ENCODE data around the gene INHA.

INHA gene

DNA sequence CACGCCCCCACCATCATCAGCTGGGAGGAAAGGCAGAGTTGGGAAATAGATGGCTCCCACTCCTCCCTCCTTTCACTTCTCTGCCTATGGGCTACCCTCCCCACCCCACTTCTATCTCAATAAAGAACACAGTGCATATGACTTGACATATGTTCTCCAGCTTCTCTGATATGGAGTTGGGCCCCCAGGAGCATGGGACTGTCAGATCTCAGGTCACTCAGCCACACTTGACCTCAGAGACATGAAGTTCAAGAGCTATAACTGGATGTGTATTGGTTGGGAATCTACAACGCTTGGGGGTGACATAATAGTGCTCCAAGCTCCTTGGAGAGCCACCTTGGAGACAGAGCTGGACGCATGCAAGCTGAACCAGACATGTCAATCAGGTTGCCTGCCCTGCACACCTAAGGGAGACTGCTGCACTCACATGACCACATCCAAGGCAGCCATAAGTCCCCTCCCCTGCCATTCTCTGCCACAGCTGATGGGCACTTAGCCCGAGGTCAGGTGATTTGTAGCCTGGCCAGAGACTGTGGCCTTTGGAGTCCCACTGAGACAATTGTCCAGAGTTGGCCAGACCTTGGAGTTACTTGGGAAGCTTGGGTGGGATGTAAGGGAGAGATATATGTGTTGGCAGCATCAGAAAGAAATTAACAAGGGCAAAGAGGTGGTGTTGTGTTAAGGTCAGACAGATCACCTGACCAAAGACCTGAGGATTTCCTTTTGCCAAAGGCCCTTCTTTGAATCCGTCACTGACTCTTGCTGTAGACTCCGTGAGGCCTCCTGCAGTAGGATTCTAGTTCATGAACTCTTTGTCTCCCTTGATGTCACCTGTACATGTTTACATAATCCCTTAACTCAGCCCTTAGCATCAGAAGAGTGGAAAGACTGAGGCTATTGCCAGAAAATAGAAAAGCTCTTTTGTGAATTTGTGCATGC is 3.7 kb downstream of the INHA start:
- no peak for DNase-seq

DNA sequence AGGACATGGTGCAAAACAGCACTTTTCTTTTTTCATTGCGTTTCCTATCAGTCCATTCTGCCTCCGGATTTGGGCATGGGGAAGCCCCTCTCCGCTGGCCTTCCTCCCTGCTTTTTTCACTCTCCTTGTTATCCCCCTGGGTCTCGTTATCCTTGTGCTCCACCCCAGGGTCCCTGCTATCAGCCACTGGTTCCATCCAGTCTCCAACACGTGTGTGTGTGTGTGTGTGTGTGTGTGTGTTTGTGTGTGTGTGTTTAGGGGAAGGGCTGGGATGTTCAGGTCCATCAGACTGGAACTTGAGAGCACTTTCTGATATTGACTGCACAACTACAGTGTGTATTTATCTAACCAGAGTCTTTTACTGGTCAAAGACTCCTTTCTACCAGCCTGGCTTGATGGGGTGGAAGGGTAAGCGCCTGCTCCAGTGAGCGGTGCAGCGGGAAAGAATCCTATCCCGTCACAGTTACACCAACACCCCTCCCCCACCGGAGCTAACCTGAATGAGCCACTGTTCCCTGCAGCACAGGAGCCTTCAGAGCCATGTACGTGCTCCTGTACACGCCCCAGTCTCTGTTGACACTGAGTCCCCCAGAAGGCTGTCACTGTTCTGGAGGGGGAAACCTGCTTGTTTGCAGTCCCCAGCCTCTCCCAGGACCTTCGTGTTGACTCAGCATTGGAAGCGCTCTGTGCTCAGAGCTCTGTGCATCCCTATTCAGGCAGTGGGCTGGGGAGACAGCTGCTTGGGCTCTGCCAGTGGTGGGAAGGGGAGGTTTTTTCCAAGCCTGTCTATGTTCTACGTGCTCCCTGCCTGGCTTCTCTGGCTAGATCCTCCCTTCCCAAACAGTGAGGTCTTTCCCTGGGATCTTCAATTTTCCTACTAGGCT is 4.6 kb downstream of the INHA start:
- no peak for DNase-seq

DNA sequence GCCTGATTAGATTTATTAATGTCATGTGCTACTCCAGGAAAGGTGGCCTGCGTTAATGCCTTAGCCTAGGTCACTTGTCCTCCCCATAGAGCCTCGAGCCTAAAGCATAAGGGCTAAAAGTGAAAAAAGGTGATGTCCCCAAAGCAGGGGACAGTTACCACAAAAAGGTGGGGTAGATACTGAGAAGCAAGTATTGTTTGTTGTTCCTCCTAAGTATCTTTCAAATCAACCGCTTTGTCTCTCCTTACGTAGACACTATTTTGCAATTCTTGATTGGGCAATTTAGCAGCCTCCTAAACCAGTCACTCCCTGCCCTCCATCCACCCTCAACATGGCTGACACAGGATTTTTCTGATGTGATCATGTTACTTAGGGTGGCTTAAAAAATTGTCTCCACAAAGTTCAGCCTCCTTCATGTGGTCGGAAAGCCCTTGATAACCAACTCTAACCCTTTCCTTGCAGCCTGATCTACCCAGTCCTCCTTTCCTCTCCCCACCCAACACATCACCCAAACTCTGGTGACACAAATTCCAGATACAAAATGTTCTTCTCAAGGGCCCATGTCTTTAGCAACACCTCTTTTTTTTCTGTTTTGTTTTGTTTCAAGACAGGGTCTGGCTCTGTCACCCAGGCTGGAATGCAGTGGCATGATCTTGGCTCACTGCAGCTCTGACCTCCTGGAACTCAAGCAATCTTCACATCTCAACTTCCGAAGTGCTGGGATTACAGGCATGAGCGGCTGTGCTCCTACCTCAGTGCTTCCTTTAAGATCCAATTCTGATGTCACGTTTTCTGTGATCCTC is 6.9 kb downstream of the INHA start:
- no peak for DNase-seq

DNA sequence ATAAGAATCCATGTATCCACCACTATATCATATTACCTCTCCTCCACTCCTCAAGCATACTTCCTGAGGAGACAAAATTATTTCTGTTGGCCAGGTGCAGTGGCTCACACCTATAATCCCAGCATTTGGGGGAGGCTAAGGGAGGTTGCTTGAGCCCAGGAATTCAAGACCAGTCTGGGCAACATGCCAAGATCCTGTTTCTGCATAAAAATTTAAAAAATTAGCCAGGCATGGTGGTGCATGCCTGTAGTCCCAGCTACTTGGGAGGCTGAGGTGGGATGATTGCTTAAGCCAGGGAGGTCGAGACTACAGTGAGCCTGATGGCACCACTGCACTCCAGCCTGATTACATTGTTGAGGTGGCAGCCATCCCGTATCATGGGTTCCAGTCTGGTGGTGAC is 9.2 kb downstream of the INHA start:
- no peak for DNase-seq

DNA sequence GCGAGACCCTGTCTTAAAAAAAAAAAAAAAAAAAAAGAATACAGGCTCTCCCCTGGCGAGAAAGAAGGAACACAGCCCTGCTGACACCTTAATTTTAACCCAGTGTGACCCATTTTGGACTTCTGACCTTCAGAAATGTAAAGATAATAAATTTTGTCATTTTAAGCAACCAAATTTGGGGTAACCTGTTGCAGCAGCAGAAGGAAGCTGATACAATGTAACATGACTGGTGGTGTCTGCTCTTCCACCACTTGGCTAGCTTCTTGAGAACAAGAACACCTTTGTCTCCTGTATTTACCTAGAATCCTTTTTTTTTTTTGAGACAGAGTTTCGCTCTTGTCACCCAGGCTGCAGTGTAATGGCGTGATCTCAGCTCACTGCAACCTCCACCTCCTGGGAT is 19.0 kb downstream of the INHA start:
- DNase-seq: no peak

DNA sequence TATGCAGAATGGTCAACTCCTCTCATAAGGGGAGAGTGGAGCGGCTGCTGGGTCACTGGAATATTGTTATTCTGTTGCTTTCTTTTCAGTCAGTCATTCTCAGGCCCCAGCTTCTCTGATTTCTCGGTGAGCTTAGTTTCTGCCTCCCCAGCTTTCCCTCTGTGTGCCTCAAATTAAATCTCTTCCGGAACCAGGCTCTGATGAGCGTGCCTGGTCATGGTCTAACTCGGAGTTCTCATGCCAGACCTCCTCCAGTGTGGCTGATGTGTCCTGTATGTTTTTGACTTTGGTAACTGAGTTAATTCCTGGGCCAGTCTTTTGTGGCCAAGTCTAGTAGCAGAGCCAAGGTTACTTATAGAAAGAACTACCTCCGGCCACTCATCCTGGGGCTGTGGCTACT is 20.6 kb downstream of the INHA start:
- DNase-seq: no peak

DNA sequence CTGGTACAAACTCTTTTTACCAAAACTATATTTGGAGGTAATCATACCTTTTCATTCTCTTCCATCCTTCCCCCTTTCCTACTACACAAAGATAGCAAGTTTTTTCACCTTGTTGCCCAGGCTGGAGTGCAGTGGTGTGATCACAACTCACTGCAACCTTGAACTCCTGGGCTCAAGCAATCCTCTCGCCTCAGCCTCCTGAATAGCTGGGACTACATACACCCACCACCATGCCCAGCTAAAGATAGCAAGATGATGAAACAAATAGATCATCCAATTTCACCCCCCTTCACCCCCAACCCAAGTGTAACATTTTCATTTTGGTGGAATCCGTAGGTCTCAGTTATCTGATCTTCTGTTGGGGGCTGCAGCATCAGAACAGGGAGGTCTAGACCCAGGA is 21.0 kb downstream of the INHA start:
- no peak for DNase-seq

DNA sequence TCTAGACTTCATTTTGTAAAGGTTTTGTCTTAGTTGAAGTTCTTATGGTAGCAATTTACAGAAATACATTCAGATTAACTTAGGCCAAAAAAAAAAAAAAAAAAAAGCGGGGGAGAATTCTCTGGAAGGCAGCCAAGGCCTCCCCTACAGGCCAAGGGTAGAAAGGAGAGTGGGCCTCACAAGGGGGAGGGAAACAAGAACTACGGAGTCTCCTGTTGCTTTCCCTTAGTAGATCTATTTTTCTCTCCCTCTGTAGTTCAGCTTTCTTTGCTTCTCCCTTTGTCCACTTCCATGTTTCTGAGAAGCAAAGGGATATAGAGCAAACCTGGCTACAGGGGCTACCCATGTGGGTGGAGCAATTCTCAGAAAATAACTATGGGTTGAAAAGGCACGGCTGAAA is 23.1 kb downstream of the INHA start:
- no peak for DNase-seq

DNA sequence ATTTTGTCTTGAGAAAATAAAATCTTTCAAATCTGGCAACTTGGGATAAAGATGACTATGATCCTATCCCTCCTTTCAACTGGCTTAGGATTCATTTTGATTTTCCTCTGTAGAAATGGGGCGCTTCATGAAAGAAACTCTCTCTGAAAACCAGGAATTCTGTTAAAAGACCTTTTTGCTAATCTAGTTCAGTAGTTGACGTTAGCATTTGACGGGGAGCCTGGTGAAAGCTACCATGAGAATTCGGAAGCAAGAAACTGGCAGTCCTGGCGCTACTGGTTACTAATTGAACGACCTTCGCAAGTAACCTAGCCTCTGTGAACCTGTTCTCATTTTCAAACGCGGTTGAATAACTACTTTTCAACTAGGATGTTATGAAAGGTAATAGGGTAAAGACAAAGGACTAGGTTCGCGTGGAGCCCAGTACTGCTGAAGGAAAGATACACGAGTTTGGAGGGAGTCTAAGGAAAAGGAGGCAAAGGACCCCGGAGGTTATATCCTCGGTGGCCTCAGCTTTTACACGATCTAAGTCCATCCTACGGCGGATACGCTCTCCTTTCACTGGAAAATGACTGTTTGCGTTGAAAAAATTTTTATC is 24.9 kb downstream of the INHA start:
- peak in 1 of 2 experiments; percentile 72 for DNase-seq

DNA sequence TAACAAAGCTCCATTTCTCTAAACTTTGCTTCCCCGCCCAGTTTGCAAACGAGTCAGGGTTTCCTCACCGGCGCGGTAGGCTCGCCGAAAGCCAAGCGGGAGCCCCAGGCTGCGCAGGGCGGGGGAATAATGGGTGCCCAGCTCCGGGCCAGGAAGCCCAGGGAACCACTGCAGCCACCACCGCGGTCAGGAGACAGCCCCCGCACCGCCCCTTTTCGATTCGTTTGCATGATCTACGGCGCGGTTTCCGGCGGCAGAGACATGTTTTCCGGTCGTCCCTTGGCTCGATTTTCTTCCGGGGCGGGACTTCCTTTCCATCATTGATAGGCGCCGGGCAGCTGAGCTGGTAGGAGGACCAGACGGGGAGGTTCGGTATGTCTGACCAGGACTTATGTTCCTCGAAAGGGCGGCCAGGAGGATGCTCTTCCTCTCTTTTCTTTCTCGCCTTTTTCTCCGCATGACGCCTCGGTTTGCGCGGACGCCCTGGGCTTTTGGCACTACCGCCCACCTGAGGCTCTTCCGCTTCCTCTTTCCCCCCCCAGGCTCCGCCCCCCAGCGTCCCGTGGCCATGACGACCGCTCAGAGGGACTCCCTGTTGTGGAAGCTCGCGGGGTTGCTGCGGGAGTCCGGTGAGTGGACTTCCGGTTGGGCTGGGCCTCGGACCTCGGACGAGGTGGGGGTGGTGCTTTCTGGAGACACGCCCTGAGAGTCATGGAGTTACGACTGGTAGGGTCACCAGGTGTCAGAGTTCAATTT is 25.6 kb downstream of the INHA start, which contains the start of gene STK11IP:
Gene STK11IP (plus strand): TSS at position 306 of the 756 bp plus-strand sequence. CDS start 263 bp downstream, at position 569.
- DNase-seq: peak; percentile 92 to 96

DNA sequence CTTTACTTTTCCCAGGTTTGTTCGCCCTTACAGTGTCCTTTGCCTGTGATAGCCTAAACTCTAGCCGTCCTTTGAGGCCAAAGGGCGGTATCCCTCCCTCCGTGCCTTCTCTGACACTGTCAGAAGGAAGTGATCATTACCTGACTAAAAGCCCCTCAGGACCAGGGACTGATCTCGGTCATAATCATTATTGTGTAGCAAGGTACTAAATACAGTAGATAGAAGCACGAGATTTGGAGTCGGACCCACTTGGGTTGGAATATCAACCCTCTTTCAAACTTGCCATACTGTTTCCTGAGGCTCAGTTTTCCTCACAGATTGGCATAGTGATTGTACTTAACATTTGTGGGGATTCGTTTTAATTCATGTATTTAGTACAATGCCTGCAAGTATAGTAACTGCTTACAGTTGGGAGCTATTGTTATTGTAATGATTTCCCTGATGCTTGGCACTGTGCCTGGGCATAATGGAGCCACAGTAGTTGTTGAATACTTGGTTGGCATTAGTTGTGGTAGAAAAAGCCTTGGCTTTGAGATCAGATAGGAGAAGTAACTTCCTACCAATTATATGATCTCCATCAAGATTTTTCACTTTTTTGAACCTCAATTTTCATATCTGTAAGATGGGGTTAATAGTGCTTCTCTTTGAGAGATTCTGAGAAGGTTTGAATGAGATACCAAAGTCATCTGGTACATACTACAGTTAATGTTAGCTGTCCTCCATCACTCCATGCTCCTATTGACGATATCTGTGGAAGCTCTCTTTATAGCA is 26.4 kb downstream of the INHA start:
- DNase-seq: no peak

DNA sequence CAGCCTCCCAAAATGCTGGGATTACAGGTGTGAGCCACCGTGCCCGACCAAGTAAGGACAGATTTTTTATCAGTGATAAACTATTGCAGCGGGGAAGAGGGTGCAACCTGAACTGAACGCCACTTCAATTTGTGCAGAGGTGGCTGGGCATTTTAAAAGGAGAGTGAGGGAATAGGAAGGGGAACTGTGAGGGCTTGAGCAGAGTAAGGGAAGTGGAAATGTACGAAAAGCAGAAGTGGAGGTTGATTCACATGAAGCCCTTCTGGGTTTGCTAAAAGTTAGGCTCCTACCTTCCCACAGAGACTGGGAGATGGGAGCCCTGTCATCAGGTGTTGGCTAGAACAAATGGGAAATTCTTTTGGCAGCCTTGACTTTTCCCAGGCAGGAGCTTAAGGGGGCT is 31.7 kb downstream of the INHA start:
- no peak for DNase-seq

DNA sequence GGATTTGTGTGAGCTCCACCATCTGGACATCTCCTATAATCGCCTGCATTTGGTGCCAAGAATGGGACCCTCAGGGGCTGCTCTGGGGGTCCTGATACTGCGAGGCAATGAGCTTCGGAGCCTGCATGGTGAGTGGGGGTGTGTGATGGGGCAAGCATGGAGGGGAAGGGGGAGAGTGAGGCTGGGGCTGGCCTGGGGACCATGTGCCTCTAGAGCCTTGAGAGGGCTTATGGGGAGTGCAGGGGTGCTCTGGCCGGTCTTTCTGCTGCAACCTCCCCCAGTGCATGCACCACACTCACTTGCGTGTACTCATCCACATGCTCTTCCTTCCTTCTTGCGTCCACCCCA is 33.5 kb downstream of the INHA start:
- no peak for DNase-seq

DNA sequence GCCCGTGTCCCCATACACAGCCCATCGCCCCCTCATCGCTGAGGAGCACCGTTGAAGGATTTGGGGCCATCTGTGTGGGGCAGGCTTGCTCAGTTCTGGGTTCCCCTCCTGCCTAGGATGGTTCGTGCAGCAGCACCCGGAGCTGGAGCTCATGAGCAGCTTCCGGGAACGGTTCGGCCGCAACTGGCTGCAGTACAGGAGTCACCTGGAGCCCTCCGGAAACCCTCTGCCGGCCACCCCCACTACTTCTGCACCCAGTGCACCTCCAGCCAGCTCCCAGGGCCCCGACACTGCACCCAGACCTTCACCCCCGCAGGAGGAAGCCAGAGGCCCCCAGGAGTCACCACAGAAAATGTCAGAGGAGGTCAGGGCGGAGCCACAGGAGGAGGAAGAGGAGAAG is 35.8 kb downstream of the INHA start:
- DNase-seq: no peak

DNA sequence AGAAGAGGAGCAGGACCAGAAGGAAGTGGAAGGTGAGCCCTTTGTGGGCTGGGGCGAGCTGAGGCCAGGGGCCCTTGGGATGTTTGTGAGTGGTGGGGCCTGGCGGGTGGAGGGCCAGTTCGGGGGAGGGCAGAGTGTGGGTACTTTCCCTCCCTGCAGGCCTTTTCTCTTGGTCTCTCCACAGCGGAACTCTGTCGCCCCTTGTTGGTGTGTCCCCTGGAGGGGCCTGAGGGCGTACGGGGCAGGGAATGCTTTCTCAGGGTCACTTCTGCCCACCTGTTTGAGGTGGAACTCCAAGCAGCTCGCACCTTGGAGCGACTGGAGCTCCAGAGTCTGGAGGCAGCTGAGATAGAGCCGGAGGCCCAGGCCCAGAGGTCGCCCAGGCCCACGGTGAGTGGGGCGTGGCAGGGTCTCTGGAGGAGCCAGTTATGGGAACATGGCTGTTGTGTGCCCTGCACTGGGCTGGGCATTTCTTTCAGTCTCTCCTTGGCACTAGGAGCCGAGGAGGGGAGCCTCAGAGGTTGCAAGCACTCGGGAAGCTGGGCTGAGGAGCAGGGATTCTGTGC is 36.4 kb downstream of the INHA start:
- no peak for DNase-seq

DNA sequence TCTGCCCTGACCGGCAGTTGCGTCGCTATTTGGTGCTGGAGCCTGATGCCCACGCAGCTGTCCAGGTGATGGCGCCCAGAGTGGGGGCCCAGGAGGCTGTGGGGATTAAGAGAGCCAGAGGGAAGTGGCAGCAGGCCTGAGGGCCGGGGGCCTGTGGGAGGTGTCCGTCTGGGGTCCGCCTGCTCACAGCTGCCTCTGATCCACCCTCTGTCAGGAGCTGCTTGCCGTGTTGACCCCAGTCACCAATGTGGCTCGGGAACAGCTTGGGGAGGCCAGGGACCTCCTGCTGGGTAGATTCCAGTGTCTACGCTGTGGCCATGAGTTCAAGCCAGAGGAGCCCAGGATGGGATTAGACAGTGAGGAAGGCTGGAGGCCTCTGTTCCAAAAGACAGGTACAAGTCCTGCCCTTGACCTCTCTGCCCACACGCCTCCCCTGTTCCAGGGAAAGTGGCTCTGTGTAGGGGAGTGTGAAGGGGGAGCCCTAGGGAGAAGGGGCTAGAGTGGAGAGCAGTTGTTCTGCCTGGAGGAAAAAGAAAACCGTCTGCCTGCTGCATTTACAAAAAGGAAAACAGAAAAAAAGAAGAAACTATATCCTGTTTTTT is 37.1 kb downstream of the INHA start:
- no peak for DNase-seq

DNA sequence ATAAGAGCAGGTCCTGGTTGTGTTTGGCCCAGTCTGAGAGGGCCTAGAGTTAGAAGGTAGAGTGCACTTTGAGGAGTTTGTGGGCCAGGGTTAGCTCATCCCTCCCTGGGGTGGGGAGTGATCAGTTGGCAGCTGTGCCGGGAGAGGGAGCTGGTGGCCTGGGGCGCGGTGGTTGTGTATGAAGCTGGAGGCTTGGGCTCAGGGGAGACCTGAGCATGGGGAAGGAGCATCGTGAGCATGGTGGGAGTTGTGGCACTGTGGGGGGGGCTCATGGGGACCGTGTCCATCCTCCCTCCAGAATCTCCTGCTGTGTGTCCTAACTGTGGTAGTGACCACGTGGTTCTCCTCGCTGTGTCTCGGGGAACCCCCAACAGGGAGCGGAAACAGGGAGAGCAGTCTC is 39.2 kb downstream of the INHA start:
- no peak for DNase-seq

DNA sequence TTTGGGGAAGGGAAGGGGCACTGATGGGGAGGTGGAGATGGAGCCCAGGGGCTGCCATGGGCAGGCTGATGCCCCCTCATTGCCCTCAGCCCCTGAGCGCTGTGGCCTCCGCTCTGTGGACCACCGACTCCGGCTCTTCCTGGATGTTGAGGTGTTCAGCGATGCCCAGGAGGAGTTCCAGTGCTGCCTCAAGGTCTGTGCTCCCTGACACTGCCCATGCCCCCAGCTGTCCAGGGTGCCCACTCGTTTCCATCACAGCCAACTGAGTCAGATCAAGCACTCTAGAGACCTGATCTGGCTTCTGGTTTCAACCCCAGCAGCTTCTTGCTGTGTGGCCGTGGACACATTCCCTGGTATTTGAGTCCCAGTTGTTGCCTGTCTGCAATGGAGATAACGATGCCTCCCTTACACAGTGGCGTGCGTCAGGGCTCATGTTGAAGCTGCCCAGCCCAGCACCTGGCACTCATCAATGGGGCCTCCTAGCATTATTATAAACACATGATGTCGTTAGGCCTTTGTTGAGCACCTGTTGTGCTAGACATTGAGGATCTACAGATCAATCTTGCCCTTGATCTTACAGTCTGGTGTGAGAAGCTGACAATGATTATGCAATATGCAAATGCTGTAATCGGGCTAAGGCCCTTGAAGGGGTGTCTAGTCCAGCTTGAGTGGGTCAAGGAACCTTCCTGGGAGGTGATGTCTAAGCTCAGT is 39.9 kb downstream of the INHA start:
- DNase-seq: no peak

DNA sequence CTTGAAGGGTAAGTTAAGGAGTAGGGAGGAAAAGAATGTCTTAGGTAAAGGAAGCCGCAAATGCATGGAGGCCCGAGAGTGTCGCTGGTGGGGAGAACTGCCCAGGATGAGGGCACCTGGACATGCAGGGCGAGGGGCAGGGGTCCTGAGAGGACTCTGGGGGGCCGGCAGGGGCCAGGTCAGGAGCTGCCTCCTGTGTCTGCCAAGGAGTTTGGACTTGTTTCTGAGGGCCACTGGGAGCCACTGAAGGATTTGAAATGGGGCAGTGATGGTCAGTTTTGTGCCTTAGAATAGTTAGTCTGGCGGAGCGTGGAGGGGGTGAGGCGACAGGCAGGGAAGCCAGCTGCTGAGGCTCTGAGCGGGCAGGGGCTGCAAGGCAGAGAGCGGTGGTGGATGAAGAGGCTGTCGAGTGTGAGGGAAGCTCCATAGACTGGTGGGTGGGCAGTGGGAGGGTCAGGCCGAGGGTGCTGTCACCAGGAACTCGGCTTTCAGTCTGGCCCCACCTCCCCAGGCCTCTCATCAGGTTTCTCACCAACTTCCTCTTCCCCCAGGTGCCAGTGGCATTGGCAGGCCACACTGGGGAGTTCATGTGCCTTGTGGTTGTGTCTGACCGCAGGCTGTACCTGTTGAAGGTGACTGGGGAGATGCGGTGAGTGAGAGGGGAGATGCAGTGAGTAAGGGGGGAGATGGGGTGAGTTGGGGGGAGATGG is 40.6 kb downstream of the INHA start:
- DNase-seq: no peak

All from SW 1271 (cell line).